Fibroblast of lung (primary cell): ENCODE results near the gene EPHB1.

Experiments used
- EZH2 ChIP-seq: IDR thresholded peaks from 2 replicates; pipeline ENCODE4 v1.5.1; 2012; ENCODE audit warnings: low read length, control low read depth, mild to moderate bottlenecking; ENCODE audit errors: missing control alignments
- TF ChIP-seq, protein P1 (sequence below), 2 donors: IDR thresholded peaks in 1 of 2; conservative IDR thresholded peaks in 1 of 2; 1 replicate in 1 of 2; 2 replicates in 1 of 2; pipeline ENCODE4 v1.5.1; 2011 to 2012; ENCODE audit warnings: low read length in 2 of 2, control low read depth in 1 of 2, inconsistent platforms in 1 of 2, low read depth in 1 of 2, mild to moderate bottlenecking in 1 of 2

DNA sequence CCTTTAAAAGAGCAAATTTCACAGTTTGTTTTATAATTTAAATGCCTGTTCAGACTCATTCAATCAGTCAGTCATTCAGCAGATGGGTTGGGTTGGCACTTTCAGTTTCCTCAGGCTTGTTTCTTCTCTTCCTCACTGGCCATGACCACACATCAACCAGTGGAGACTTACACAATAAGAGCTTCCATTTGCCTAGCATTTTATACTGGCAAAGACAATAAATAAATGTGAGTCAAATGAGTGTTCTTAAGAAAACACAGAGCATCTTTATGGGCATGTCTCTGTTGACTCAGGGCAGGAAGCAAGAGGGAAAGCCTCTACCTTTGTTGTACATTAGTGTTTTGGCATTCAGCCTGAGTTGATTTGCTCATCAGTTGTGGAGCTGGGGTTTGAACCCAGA, 122.6 kb downstream of the EPHB1 start:
- TF ChIP-seq, protein P1, sequence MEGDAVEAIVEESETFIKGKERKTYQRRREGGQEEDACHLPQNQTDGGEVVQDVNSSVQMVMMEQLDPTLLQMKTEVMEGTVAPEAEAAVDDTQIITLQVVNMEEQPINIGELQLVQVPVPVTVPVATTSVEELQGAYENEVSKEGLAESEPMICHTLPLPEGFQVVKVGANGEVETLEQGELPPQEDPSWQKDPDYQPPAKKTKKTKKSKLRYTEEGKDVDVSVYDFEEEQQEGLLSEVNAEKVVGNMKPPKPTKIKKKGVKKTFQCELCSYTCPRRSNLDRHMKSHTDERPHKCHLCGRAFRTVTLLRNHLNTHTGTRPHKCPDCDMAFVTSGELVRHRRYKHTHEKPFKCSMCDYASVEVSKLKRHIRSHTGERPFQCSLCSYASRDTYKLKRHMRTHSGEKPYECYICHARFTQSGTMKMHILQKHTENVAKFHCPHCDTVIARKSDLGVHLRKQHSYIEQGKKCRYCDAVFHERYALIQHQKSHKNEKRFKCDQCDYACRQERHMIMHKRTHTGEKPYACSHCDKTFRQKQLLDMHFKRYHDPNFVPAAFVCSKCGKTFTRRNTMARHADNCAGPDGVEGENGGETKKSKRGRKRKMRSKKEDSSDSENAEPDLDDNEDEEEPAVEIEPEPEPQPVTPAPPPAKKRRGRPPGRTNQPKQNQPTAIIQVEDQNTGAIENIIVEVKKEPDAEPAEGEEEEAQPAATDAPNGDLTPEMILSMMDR (conservative IDR thresholded peaks at IDR 0.05 in 1 of 2, IDR thresholded peaks at IDR 0.05 in 1 of 2; ENCODE audit: low read depth in 1 of 2, low read length in 2 of 2) = no peak
- no peak for TF ChIP-seq EZH2
